SK-N-SH (cell line): Measurements from ENCODE around the gene EFS. TPM values are rescaled to one million over a fixed set of nuclear protein-coding genes. Genes with fewer than 3 reads are reported as not detected.

Experiments used
- CTCF ChIA-PET: fragments of 300-600, 350-600 bp; formaldehyde crosslinking; extraction: SDS; loops from one replicate; lab custom pipeline; 2021; lab: Yijun Ruan, JAX
- POLR2A ChIA-PET: fragments of 350-600 bp; sonication (Branson Sonifier 250); formaldehyde crosslinking; extraction: SDS; loops from one replicate; lab custom pipeline; 2020; ENCODE audit warnings: antibody characterized with exemption, inconsistent platforms; lab: Yijun Ruan, JAX
- DNase-seq: peaks from one replicate; pipeline ENCODE4 v3.0.0; 2012
- H2AFZ ChIP-seq: fragments of 200-600 bp; sonication (generic); 2 replicates; pipeline ENCODE4 v1.8.1; 2016; ENCODE audit warnings: antibody characterized with exemption, mild to moderate bottlenecking, low read depth
- H3F3A ChIP-seq: fragments of 200-600 bp; sonication (generic); replicated peaks from 2 replicates; pipeline ENCODE3; 2016; ENCODE audit warnings: antibody characterized with exemption, mild to moderate bottlenecking; ENCODE audit not compliant: insufficient read depth
- H3K27ac ChIP-seq, 2 experiments: fragments of 200-500 bp in 1 of 2; fragments of 200-600 bp in 1 of 2; sonication (Bioruptor generic) in 1 of 2; sonication (generic), shearing (Covaris generic) in 1 of 2; 2 replicates each; pipeline versions ENCODE4 v1.5.1 to v1.6.1; 2014 to 2016; ENCODE audit warnings: low read depth in 2 of 2, inconsistent platforms in 1 of 2, low read length in 1 of 2, mild to moderate bottlenecking in 1 of 2, mixed read lengths in 1 of 2
- H3K27me3 ChIP-seq: fragments of 200-600 bp; sonication (generic), shearing (Covaris generic); 2 replicates; pipeline ENCODE4 v1.6.1; 2016; ENCODE audit warnings: mixed run types; ENCODE audit not compliant: insufficient read depth
- H3K36me3 ChIP-seq, 2 experiments: fragments of 200-500 bp in 1 of 2; fragments of 200-600 bp in 1 of 2; sonication (Bioruptor generic) in 1 of 2; sonication (generic) in 1 of 2; replicated peaks in 1 of 2; 2 replicates each; pipeline versions ENCODE3 to v1.5.1; 2014 to 2016; ENCODE audit warnings: low read length in 1 of 2, mild to moderate bottlenecking in 1 of 2; ENCODE audit not compliant: insufficient read depth in 2 of 2, control insufficient read depth in 1 of 2
- H3K4me1 ChIP-seq, 2 experiments: fragments of 200-500 bp in 1 of 2; fragments of 200-600 bp in 1 of 2; sonication (Bioruptor generic) in 1 of 2; sonication (generic), shearing (Covaris generic) in 1 of 2; 2 replicates each; pipeline versions ENCODE4 v1.5.1 to v1.6.1; 2014 to 2016; ENCODE audit warnings: low read depth in 1 of 2, low read length in 1 of 2, mixed run types in 1 of 2; ENCODE audit not compliant: insufficient read depth in 2 of 2, control insufficient read depth in 1 of 2
- H3K4me2 ChIP-seq: fragments of 200-600 bp; sonication (generic), shearing (Covaris generic); 2 replicates; pipeline ENCODE4 v1.6.1; 2017; ENCODE audit warnings: mixed run types
- H3K4me3 ChIP-seq, 2 experiments: fragments of 200-500 bp in 1 of 2; fragments of 200-600 bp in 1 of 2; sonication (Bioruptor generic) in 1 of 2; sonication (generic), shearing (Covaris generic) in 1 of 2; 2 replicates each; pipeline versions ENCODE4 v1.5.1 to v1.8.1; 2014 to 2016; ENCODE audit warnings: low read depth in 2 of 2, inconsistent platforms in 1 of 2, low read length in 1 of 2, mild to moderate bottlenecking in 1 of 2, mixed read lengths in 1 of 2, moderate library complexity in 1 of 2
- H3K79me2 ChIP-seq: fragments of 200-600 bp; sonication (generic); 2 replicates; pipeline ENCODE4 v1.8.1; 2017; ENCODE audit warnings: mild to moderate bottlenecking; ENCODE audit not compliant: insufficient read depth
- H3K9ac ChIP-seq: fragments of 200-600 bp; sonication (generic); 2 replicates; pipeline ENCODE4 v1.6.1; 2017; ENCODE audit warnings: mixed run types
- H3K9me2 ChIP-seq: fragments of 200-600 bp; sonication (generic); 2 replicates; pipeline ENCODE4 v1.6.1; 2017; ENCODE audit warnings: mixed run types
- H3K9me3 ChIP-seq: fragments of 200-600 bp; sonication (generic); 2 replicates; pipeline ENCODE4 v1.6.1; 2017; ENCODE audit warnings: mixed run types, mild to moderate bottlenecking, moderate library complexity
- H4K20me1 ChIP-seq: fragments of 200-600 bp; sonication (generic); 2 replicates; pipeline ENCODE4 v1.6.1; 2017; ENCODE audit warnings: mild to moderate bottlenecking, mixed run types; ENCODE audit not compliant: insufficient read depth
- CHD2 ChIP-seq: fragments of 150-350 bp; IDR thresholded peaks from 2 replicates; pipeline ENCODE4 v1.6.1; 2018; ENCODE audit warnings: low read length; ENCODE audit not compliant: partially characterized antibody
- EZH2phosphoT487 ChIP-seq: fragments of 200-600 bp; sonication (generic); IDR thresholded peaks from 2 replicates; pipeline ENCODE4 v1.6.1; 2017; ENCODE audit warnings: low read depth, mixed run types, mild to moderate bottlenecking, antibody characterized with exemption, moderate library complexity, borderline replicate concordance
- FOSL2 ChIP-seq: IDR thresholded peaks from 2 replicates; pipeline ENCODE4 v1.4.0; 2012; ENCODE audit warnings: low read depth, mild to moderate bottlenecking, moderate library complexity, borderline replicate concordance
- FOXM1 ChIP-seq: IDR thresholded peaks from 2 replicates; pipeline ENCODE4 v1.4.0; 2012; ENCODE audit warnings: low read depth, mild to moderate bottlenecking
- GABPA ChIP-seq: IDR thresholded peaks from 2 replicates; pipeline ENCODE4 v1.4.0; 2012; ENCODE audit warnings: low read depth, mild to moderate bottlenecking
- GATA2 ChIP-seq: sonication (generic); formaldehyde crosslinking; IDR thresholded peaks from 2 replicates; pipeline ENCODE4 v1.5.0; 2020; ENCODE audit warnings: mild to moderate bottlenecking, missing genetic modification reagents
- JUND ChIP-seq: IDR thresholded peaks from 2 replicates; pipeline ENCODE4 v1.4.0; 2012
- MEF2A ChIP-seq: IDR thresholded peaks from 2 replicates; pipeline ENCODE4 v1.4.0; 2012; ENCODE audit warnings: low read depth, borderline replicate concordance
- NRF1 ChIP-seq: IDR thresholded peaks from 2 replicates; pipeline ENCODE4 v1.6.1; 2012; ENCODE audit warnings: low read depth, mild to moderate bottlenecking, low read length
- PBX3 ChIP-seq: IDR thresholded peaks from 2 replicates; pipeline ENCODE4; 2012
- TEAD4 ChIP-seq: IDR thresholded peaks from 2 replicates; pipeline ENCODE4 v1.4.0; 2012; ENCODE audit warnings: mild to moderate bottlenecking, borderline replicate concordance; ENCODE audit not compliant: insufficient read depth
- USF1 ChIP-seq: IDR thresholded peaks from 2 replicates; pipeline ENCODE4 v1.4.0; 2012; ENCODE audit warnings: low read depth, borderline replicate concordance
- ZBTB33 ChIP-seq: IDR thresholded peaks from 2 replicates; pipeline ENCODE4 v1.4.0; 2012; ENCODE audit warnings: low read depth, borderline replicate concordance
- WGBS: methylation state at CpG from one replicate; pipeline ENCODE4 v1.1.6; 2017; ENCODE audit warnings: low lambda C conversion rate; 5-methylcytosine and 5-hydroxymethylcytosine counted together
- polyA plus RNA-seq, 3 experiments: library from polyadenylated mRNA; depleted of rRNA; stranded (reverse); fragments of >200 nt; gene quantifications; 2 replicates each; pipeline ENCODE4 v1.2.3, GENCODE V29; 2012
- TF ChIP-seq, protein P1 (sequence below): fragments of 150-350 bp; IDR thresholded peaks from 2 replicates; pipeline ENCODE4 v1.6.1; 2016; ENCODE audit warnings: mild to moderate bottlenecking, low read depth, low read length
- TF ChIP-seq, protein P2 (sequence below): fragments of 200-600 bp; sonication (generic); IDR thresholded peaks from 2 replicates; pipeline ENCODE4 v1.6.1; 2017; ENCODE audit warnings: antibody characterized with exemption, mild to moderate bottlenecking, moderate library complexity
- TF ChIP-seq, protein P3 (sequence below): fragments of 150-350 bp; IDR thresholded peaks from 2 replicates; pipeline ENCODE4 v1.6.1; 2017; ENCODE audit warnings: antibody characterized with exemption, low read length, low read depth, borderline replicate concordance

The EFS gene
- polyA plus RNA-seq, 1 of the 3 experiments (the other 2 are of a cell fraction), result 4.4 TPM

DNA sequence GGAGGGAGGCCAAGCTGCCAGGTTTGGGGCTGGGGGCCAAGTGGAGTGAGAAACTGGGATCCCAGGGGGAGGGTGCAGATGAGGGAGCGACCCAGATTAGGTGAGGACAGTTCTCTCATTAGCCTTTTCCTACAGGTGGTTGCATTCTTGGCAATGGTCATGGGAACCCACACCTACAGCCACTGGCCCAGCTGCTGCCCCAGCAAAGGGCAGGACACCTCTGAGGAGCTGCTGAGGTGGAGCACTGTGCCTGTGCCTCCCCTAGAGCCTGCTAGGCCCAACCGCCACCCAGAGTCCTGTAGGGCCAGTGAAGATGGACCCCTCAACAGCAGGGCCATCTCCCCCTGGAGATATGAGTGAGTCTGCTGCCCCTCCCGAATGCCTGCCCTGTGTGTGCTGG lies 8.1 kb upstream of the EFS start:
- H3K79me2 ChIP-seq, result no peaks in the 10 kb centered on the region
- no peak for DNase-seq
- TF ChIP-seq, protein P1, sequence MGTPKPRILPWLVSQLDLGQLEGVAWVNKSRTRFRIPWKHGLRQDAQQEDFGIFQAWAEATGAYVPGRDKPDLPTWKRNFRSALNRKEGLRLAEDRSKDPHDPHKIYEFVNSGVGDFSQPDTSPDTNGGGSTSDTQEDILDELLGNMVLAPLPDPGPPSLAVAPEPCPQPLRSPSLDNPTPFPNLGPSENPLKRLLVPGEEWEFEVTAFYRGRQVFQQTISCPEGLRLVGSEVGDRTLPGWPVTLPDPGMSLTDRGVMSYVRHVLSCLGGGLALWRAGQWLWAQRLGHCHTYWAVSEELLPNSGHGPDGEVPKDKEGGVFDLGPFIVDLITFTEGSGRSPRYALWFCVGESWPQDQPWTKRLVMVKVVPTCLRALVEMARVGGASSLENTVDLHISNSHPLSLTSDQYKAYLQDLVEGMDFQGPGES, result no peak
- TF ChIP-seq FOXM1, result no peak
- H3K9me2 ChIP-seq, result no peaks in the 10 kb centered on the region
- peaks cover 10% of the 10 kb centered on the region; the same call in 1 of the 2 replicates for H3K27me3 ChIP-seq
- 33% methylated on average over 2 of the region's 3 CpGs for WGBS
- H3F3A ChIP-seq, result no peaks in the 10 kb centered on the region
- H2AFZ ChIP-seq, result no peak overlapping the region
- ChIA-PET CTCF (interaction anchor here (1.2 kb wide), 2 partner anchors 12 to 20 kb away, joined by 3 read pairs; no protein-coding TSS in a partner anchor), POLR2A (no interaction called here)
- H3K9ac ChIP-seq, result no peak overlapping the region
- H3K4me3 ChIP-seq, result no peak overlapping the region
- no peak overlapping the region for H3K4me2 ChIP-seq
- H3K9me3 ChIP-seq, result no peaks in the 10 kb centered on the region
- H3K36me3 ChIP-seq, result no peaks in the 10 kb centered on the region
- no peaks in the 10 kb centered on the region for H4K20me1 ChIP-seq
- no peak overlapping the region for H3K27ac ChIP-seq
- peaks cover 0 to 2% of the 10 kb centered on the region in 2 experiments; a peak in 1 of 4 replicates for H3K4me1 ChIP-seq

DNA sequence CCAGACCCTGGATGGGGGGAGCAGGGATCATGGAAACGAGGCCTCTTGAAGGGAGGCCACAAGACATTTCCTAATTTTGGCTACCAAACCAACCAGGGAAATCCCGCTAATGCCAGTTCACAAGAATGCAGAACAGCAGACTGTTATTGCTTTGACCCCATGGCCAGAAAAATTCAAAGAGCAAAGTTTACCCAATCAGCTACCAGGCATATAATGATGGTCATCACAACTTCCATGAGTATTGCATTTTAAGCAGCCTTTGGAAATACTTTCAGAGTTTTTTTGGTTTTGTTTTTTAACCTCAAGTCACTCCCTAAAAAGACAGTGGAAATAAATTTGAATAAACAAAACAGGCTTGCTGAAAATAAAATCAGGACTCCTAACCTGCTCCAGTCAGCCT lies 7.5 kb upstream of the EFS start, which contains the start of gene IL25:
Gene IL25 (plus strand): TSS at position 301 of the 400 bp plus-strand sequence.
- no peak within 1 kb of the TSS for H2AFZ ChIP-seq
- ChIA-PET CTCF (no interaction called here), POLR2A (no interaction called here)
- H3K9me2 ChIP-seq, result no peaks in the 10 kb centered on the region
- DNase-seq, result no peak
- no peaks in the 10 kb centered on the region for H4K20me1 ChIP-seq
- H3K4me3 ChIP-seq, result no peak within 1 kb of the TSS
- no peak within 1 kb of the TSS for H3K9ac ChIP-seq
- no peaks in the 10 kb centered on the region for H3F3A ChIP-seq
- no peaks in the 10 kb centered on the region for H3K36me3 ChIP-seq
- H3K4me2 ChIP-seq, result no peak within 1 kb of the TSS
- TF ChIP-seq, protein P2, sequence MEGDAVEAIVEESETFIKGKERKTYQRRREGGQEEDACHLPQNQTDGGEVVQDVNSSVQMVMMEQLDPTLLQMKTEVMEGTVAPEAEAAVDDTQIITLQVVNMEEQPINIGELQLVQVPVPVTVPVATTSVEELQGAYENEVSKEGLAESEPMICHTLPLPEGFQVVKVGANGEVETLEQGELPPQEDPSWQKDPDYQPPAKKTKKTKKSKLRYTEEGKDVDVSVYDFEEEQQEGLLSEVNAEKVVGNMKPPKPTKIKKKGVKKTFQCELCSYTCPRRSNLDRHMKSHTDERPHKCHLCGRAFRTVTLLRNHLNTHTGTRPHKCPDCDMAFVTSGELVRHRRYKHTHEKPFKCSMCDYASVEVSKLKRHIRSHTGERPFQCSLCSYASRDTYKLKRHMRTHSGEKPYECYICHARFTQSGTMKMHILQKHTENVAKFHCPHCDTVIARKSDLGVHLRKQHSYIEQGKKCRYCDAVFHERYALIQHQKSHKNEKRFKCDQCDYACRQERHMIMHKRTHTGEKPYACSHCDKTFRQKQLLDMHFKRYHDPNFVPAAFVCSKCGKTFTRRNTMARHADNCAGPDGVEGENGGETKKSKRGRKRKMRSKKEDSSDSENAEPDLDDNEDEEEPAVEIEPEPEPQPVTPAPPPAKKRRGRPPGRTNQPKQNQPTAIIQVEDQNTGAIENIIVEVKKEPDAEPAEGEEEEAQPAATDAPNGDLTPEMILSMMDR, result no peak
- TF ChIP-seq PBX3 (no peak), JUND (no peak), FOSL2 (no peak), GABPA (no peak), CHD2 (no peak), EZH2phosphoT487 (no peak), TEAD4 (no peak), USF1 (no peak), MEF2A (no peak), ZBTB33 (no peak), GATA2 (CRISPR knock-in tag) (no peak), FOXM1 (no peak), NRF1 (no peak)
- TF ChIP-seq, protein P3, sequence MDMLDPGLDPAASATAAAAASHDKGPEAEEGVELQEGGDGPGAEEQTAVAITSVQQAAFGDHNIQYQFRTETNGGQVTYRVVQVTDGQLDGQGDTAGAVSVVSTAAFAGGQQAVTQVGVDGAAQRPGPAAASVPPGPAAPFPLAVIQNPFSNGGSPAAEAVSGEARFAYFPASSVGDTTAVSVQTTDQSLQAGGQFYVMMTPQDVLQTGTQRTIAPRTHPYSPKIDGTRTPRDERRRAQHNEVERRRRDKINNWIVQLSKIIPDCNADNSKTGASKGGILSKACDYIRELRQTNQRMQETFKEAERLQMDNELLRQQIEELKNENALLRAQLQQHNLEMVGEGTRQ, result no peak
- 48% methylated on average over 2 of the region's 2 CpGs for WGBS
- no peaks in the 10 kb centered on the region for H3K79me2 ChIP-seq
- peaks cover 10% of the 10 kb centered on the region; the same call in 1 of the 2 replicates for H3K27me3 ChIP-seq
- no peak within 1 kb of the TSS for H3K27ac ChIP-seq
- H3K4me1 ChIP-seq, result no peaks in the 10 kb centered on the region; a peak in 1 of 4 replicates
- H3K9me3 ChIP-seq, result no peaks in the 10 kb centered on the region
